A549 (cell line): ENCODE data around the gene CXCR4.

Experiments
- BHLHE40 ChIP-seq: IDR thresholded peaks from 2 replicates; pipeline ENCODE4 v1.6.1; 2012; ENCODE audit warnings: low read depth, low read length, inconsistent platforms
- CBX2 ChIP-seq: fragments of 200-600 bp; sonication (generic); IDR thresholded peaks from 2 replicates; pipeline ENCODE4 v1.6.1; 2016; ENCODE audit warnings: low read depth, mild to moderate bottlenecking, borderline replicate concordance
- CHD2 ChIP-seq: fragments of 150-350 bp; IDR thresholded peaks from 2 replicates; pipeline ENCODE4 v1.6.1; 2014; ENCODE audit warnings: low read length; ENCODE audit not compliant: partially characterized antibody
- CTCF ChIP-seq: fragments of >200 bp; sonication (Bioruptor Twin); formaldehyde crosslinking; IDR thresholded peaks from 3 replicates; pipeline ENCODE4 v1.5.1; 2016
- EP300 ChIP-seq, 2 experiments: fragments of >200 bp; sonication (Bioruptor Twin); formaldehyde crosslinking; IDR thresholded peaks; 2 replicates in 1 of 2; 3 replicates in 1 of 2; pipeline ENCODE4 v1.6.1; 2016 to 2017
- JUN ChIP-seq, 2 experiments: fragments of >200 bp; sonication (Bioruptor Twin); formaldehyde crosslinking; IDR thresholded peaks; 2 replicates in 1 of 2; 3 replicates in 1 of 2; pipeline ENCODE4 v1.6.1; 2016 to 2017
- POLR2A ChIP-seq: IDR thresholded peaks from 2 replicates; pipeline ENCODE4 v1.6.1; 2012; ENCODE audit warnings: mild to moderate bottlenecking, low read length
- RAD21 ChIP-seq, 2 experiments: fragments of >200 bp in 1 of 2; sonication (Bioruptor Twin) in 1 of 2; formaldehyde crosslinking in 1 of 2; IDR thresholded peaks in 1 of 2; conservative IDR thresholded peaks in 1 of 2; 2 replicates in 1 of 2; 3 replicates in 1 of 2; pipeline ENCODE4 v1.6.1; 2012 to 2018; ENCODE audit warnings: inconsistent platforms in 1 of 2
- RARB ChIP-seq: fragments of 250-450 bp; sonication (Bioruptor Pico); IDR thresholded peaks from 2 replicates; pipeline ENCODE4 v1.8.0; 2021; ENCODE audit warnings: mild to moderate bottlenecking, moderate library complexity
- SMC3 ChIP-seq: fragments of >200 bp; sonication (Bioruptor Twin); formaldehyde crosslinking; IDR thresholded peaks from 3 replicates; pipeline ENCODE4 v1.6.1; 2018; ENCODE audit warnings: inconsistent platforms

GRCh38 chr2:136070913-136071312 is 47.0 kb downstream of the CXCR4 start:
- no peak for TF ChIP-seq CBX2
- TF ChIP-seq POLR2A = no peak
- TF ChIP-seq CTCF = no peak
- TF ChIP-seq EP300 (IDR thresholded peaks at IDR 0.05) = no peak
- no peak for TF ChIP-seq RARB
- TF ChIP-seq SMC3 = no peak
- no peak for TF ChIP-seq RAD21 (conservative IDR thresholded peaks at IDR 0.05 in 1 of 2, IDR thresholded peaks at IDR 0.05 in 1 of 2)
- TF ChIP-seq CHD2 = no peak
- no peak for TF ChIP-seq BHLHE40
- TF ChIP-seq JUN (IDR thresholded peaks at IDR 0.05) = no peak
